ENCODE results near the gene EXOSC9.

Gene EXOSC9

GRCh38 chr4:121824171-121824527 is 23.0 kb downstream of the EXOSC9 start:
- no peak for DNase-seq

GRCh38 chr4:121824950-121825349 is 23.8 kb downstream of the EXOSC9 start:
- no peak for DNase-seq

GRCh38 chr4:121827853-121828252 is 26.7 kb downstream of the EXOSC9 start:
- no peak for DNase-seq

- DNase-seq = no peak
Observed at GRCh38 chr4:121829511-121829910, 28.4 kb downstream of the EXOSC9 start.

- DNase-seq = no peak
Observed at GRCh38 chr4:121838136-121838535, 37.0 kb downstream of the EXOSC9 start.

GRCh38 chr4:121842862-121843261 is 41.7 kb downstream of the EXOSC9 start:
- no peak for DNase-seq

- no peak for DNase-seq
Observed at GRCh38 chr4:121846662-121847061, 45.5 kb downstream of the EXOSC9 start.

- DNase-seq = no peak
Observed at GRCh38 chr4:121851354-121851753, 50.2 kb downstream of the EXOSC9 start.

GRCh38 chr4:121860121-121860520 is 59.0 kb downstream of the EXOSC9 start:
- DNase-seq = no peak

- no peak for DNase-seq
Observed at GRCh38 chr4:121861426-121861825, 60.3 kb downstream of the EXOSC9 start.

GRCh38 chr4:121863799-121864198 is 62.7 kb downstream of the EXOSC9 start:
- DNase-seq = no peak
